Fibroblast of mammary gland (primary cell): ENCODE data around the gene PIEZO2.

Experiments
- DNase-seq: peaks from one replicate; pipeline ENCODE4 v3.0.0-alpha.2; 2010; ENCODE audit warnings: low read depth
- H3K4me3 ChIP-seq: 2 replicates; pipeline ENCODE4 v1.5.1; 2011; ENCODE audit warnings: low read depth, mild to moderate bottlenecking, low read length, moderate library complexity; ENCODE audit not compliant: control insufficient read depth
- CTCF ChIP-seq: conservative IDR thresholded peaks from 2 replicates; pipeline ENCODE4 v1.5.1; 2011; ENCODE audit warnings: low read depth, low read length, inconsistent platforms; ENCODE audit not compliant: control insufficient read depth, insufficient read depth

The PIEZO2 gene

GRCh38 chr18:10951631-10952544 is 197.5 kb downstream of the PIEZO2 start:
- DNase-seq = no peak
- TF ChIP-seq CTCF = no peak
- no peak overlapping the region for H3K4me3 ChIP-seq

- TF ChIP-seq CTCF = no peak
Observed at GRCh38 chr18:10950876-10951630, 198.3 kb downstream of the PIEZO2 start.

GRCh38 chr18:10950080-10950875 is 199.1 kb downstream of the PIEZO2 start:
- H3K4me3 ChIP-seq = no peak overlapping the region
- no peak for TF ChIP-seq CTCF
- DNase-seq = no peak

More at GRCh38 chr18:10950876-10951630, 198.3 kb downstream of the PIEZO2 start:
- DNase-seq = no peak
- no peak overlapping the region for H3K4me3 ChIP-seq

GRCh38 chr18:10949655-10950054 is 199.7 kb downstream of the PIEZO2 start:
- TF ChIP-seq CTCF = no peak
- no peak for DNase-seq
- H3K4me3 ChIP-seq = no peak overlapping the region

- DNase-seq = no peak
- TF ChIP-seq CTCF = no peak
Observed at GRCh38 chr18:10948421-10948820, 200.9 kb downstream of the PIEZO2 start.

GRCh38 chr18:10946058-10946457 is 203.3 kb downstream of the PIEZO2 start:
- no peak for TF ChIP-seq CTCF
- no peak overlapping the region for H3K4me3 ChIP-seq
- no peak for DNase-seq

More at GRCh38 chr18:10948421-10948820, 200.9 kb downstream of the PIEZO2 start:
- H3K4me3 ChIP-seq = no peak overlapping the region
